WERI-Rb-1 (cell line): Measurements from ENCODE around the gene PIPOX.

Source experiments
- DNase-seq: peaks from one replicate; pipeline ENCODE4 v3.0.0-alpha.2; 2020
- H3K27ac ChIP-seq: fragments of 250-450 bp; sonication (Bioruptor Pico); 2 replicates; pipeline ENCODE4 v1.5.1; 2020; ENCODE audit warnings: mild to moderate bottlenecking, moderate library complexity
- H3K27me3 ChIP-seq: fragments of 250-450 bp; sonication (Bioruptor Pico); 2 replicates; pipeline ENCODE4 v1.5.1; 2021; ENCODE audit warnings: mild to moderate bottlenecking, low read depth, moderate library complexity; ENCODE audit not compliant: insufficient read depth, severe bottlenecking
- H3K36me3 ChIP-seq: fragments of 250-450 bp; sonication (Bioruptor Pico); 2 replicates; pipeline ENCODE4 v1.5.1; 2020; ENCODE audit warnings: mild to moderate bottlenecking, moderate library complexity
- H3K4me3 ChIP-seq: 2 replicates; pipeline ENCODE4 v1.5.1; 2011; ENCODE audit warnings: low read depth, mild to moderate bottlenecking, control low read depth, low read length
- H3K9me3 ChIP-seq: fragments of 250-450 bp; sonication (Bioruptor Pico); 2 replicates; pipeline ENCODE4 v1.5.1; 2021; ENCODE audit warnings: mild to moderate bottlenecking, moderate library complexity; ENCODE audit not compliant: severe bottlenecking
- CTCF ChIP-seq: IDR thresholded peaks from 2 replicates; pipeline ENCODE4 v1.5.1; 2011; ENCODE audit warnings: low read depth, mild to moderate bottlenecking, control low read depth, inconsistent platforms, low read length

The PIPOX gene

GRCh38 chr17:29078183-29079045 lies 35.5 kb downstream of the PIPOX start:
- Histone ChIP-seq H3K36me3 (peaks cover 11% of the 10 kb centered on the region), H3K4me3 (no peak overlapping the region), H3K9me3 (no peaks in the 10 kb centered on the region), H3K27ac (no peak overlapping the region), H3K27me3 (no peaks in the 10 kb centered on the region)
- no peak for DNase-seq
- TF ChIP-seq CTCF: no peak

GRCh38 chr17:29079433-29079832 lies 36.5 kb downstream of the PIPOX start:
- no peaks in the 10 kb centered on the region for H3K9me3 ChIP-seq
- no peak for TF ChIP-seq CTCF
- H3K36me3 ChIP-seq: peaks cover 11% of the 10 kb centered on the region
- no peak overlapping the region for H3K4me3 ChIP-seq
- no peaks in the 10 kb centered on the region for H3K27me3 ChIP-seq
- H3K27ac ChIP-seq: no peak overlapping the region
- DNase-seq: no peak

- Histone ChIP-seq H3K36me3 (peaks cover 12% of the 10 kb centered on the region), H3K9me3 (no peaks in the 10 kb centered on the region), H3K27me3 (no peaks in the 10 kb centered on the region), H3K27ac (no peak overlapping the region), H3K4me3 (no peak overlapping the region)
- TF ChIP-seq CTCF: no peak
- no peak for DNase-seq
These were observed 36.9 kb downstream of the PIPOX start for GRCh38 chr17:29079887-29080286.

GRCh38 chr17:29080323-29080722 lies 37.4 kb downstream of the PIPOX start:
- H3K27me3 ChIP-seq: no peaks in the 10 kb centered on the region
- no peak for TF ChIP-seq CTCF
- H3K4me3 ChIP-seq: no peak overlapping the region
- DNase-seq: no peak
- H3K27ac ChIP-seq: no peak overlapping the region
- H3K36me3 ChIP-seq: peaks cover 16% of the 10 kb centered on the region
- H3K9me3 ChIP-seq: no peaks in the 10 kb centered on the region

- Histone ChIP-seq H3K27ac (no peak overlapping the region), H3K9me3 (no peaks in the 10 kb centered on the region), H3K4me3 (no peak overlapping the region), H3K27me3 (no peaks in the 10 kb centered on the region), H3K36me3 (peaks cover 23% of the 10 kb centered on the region)
- DNase-seq: no peak
- TF ChIP-seq CTCF: no peak
These were observed 38.0 kb downstream of the PIPOX start for GRCh38 chr17:29080965-29081364.
